HEK293T (cell line): ENCODE data around the gene CDH26.

Experiments used
- CTCF ChIA-PET: fragments of 350-600 bp; formaldehyde crosslinking; extraction: SDS; loops from one replicate; lab custom pipeline; 2021; ENCODE audit warnings: antibody characterized with exemption, inconsistent platforms; lab: Yijun Ruan, JAX
- POLR2A ChIA-PET: fragments of 350-600 bp; formaldehyde crosslinking; extraction: SDS; loops from one replicate; lab custom pipeline; 2020; ENCODE audit warnings: antibody characterized with exemption, inconsistent platforms; lab: Yijun Ruan, JAX
- DNase-seq: peaks from one replicate; pipeline ENCODE4 v3.0.0; 2012; ENCODE audit warnings: mixed read lengths; ENCODE audit errors: extremely low spot score
- ARNT ChIP-seq: fragments of 450-650 bp; IDR thresholded peaks from 2 replicates; pipeline ENCODE4 v1.6.1; 2017; ENCODE audit warnings: mild to moderate bottlenecking
- BHLHE40 ChIP-seq: fragments of 450-650 bp; IDR thresholded peaks from 2 replicates; pipeline ENCODE4 v1.6.1; 2016; ENCODE audit warnings: mild to moderate bottlenecking, moderate library complexity, borderline replicate concordance
- CTBP1 ChIP-seq: fragments of 450-650 bp; IDR thresholded peaks from 2 replicates; pipeline ENCODE4 v1.6.1; 2016; ENCODE audit warnings: borderline replicate concordance
- ELF4 ChIP-seq: fragments of 450-650 bp; IDR thresholded peaks from 2 replicates; pipeline ENCODE4 v1.6.1; 2017; ENCODE audit warnings: antibody characterized with exemption
- FOXA1 ChIP-seq: fragments of 450-650 bp; IDR thresholded peaks from 2 replicates; pipeline ENCODE4 v1.6.1; 2016; ENCODE audit warnings: mild to moderate bottlenecking
- FOXK2 ChIP-seq: fragments of 450-650 bp; IDR thresholded peaks from 2 replicates; pipeline ENCODE4 v1.6.1; 2016; ENCODE audit warnings: mild to moderate bottlenecking
- FOXM1 ChIP-seq: fragments of 450-650 bp; IDR thresholded peaks from 2 replicates; pipeline ENCODE4 v1.6.1; 2017; ENCODE audit warnings: mild to moderate bottlenecking, borderline replicate concordance
- HDGF ChIP-seq: fragments of 450-650 bp; IDR thresholded peaks from 2 replicates; pipeline ENCODE4 v1.6.1; 2017; ENCODE audit warnings: antibody characterized with exemption, borderline replicate concordance
- L3MBTL2 ChIP-seq: fragments of 450-650 bp; conservative IDR thresholded peaks from 2 replicates; pipeline ENCODE4 v1.6.1; 2016; ENCODE audit warnings: mild to moderate bottlenecking
- LEF1 ChIP-seq: fragments of 450-650 bp; IDR thresholded peaks from 2 replicates; pipeline ENCODE4 v1.6.1; 2017; ENCODE audit warnings: mild to moderate bottlenecking, borderline replicate concordance
- NFRKB ChIP-seq: fragments of 450-650 bp; IDR thresholded peaks from 2 replicates; pipeline ENCODE4 v1.6.1; 2016; ENCODE audit warnings: mild to moderate bottlenecking, moderate library complexity
- PKNOX1 ChIP-seq: fragments of 450-650 bp; IDR thresholded peaks from 2 replicates; pipeline ENCODE4 v1.6.1; 2016
- SP1 ChIP-seq: fragments of 450-650 bp; IDR thresholded peaks from 2 replicates; pipeline ENCODE4 v1.6.1; 2017
- SUZ12 ChIP-seq: fragments of 450-650 bp; IDR thresholded peaks from 2 replicates; pipeline ENCODE4 v1.6.1; 2016; ENCODE audit warnings: mild to moderate bottlenecking
- TARDBP ChIP-seq: fragments of 450-650 bp; IDR thresholded peaks from 2 replicates; pipeline ENCODE4 v1.6.1; 2016
- ZNF384 ChIP-seq: fragments of 450-650 bp; IDR thresholded peaks from 2 replicates; pipeline ENCODE4 v1.6.1; 2016

The CDH26 gene

GRCh38 chr20:59988141-59988540 is 29.9 kb downstream of the CDH26 start:
- POLR2A ChIA-PET, result no interaction called here

DNA sequence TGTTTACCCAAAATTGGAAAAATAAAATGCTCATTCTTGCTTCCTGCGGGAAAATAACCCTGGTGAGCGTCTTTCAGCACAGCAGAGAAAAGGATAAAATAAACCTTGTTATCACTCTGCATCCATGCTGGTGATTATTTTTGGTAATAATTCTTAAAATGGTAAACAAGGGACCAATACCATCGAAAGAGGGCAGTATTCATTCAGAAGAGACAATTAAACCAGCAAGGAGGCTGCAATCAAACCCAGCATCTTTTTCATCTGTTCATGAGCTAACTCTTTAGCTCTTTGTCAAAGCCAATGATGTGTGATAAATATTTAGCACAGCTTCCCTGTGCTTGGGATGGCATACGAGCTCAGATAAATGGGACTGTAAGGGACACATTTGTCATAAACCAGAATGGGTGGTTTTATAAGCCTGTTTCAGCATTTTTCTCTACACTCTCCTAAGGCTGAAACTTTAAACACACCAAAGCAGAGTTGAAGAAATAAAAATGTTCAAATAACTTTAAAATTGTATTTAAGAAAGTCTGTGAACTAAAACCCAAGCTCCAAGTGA is 34.4 kb downstream of the CDH26 start:
- TF ChIP-seq TARDBP, result no peak
- TF ChIP-seq ELF4, result no peak
- no peak for TF ChIP-seq ARNT
- no peak for TF ChIP-seq SUZ12
- TF ChIP-seq NFRKB, result no peak
- no peak for TF ChIP-seq FOXK2
- no peak for TF ChIP-seq FOXA1
- no peak for TF ChIP-seq LEF1
- no peak for TF ChIP-seq ZNF384
- TF ChIP-seq FOXM1, result no peak
- TF ChIP-seq HDGF, result no peak
- TF ChIP-seq L3MBTL2, result no peak
- TF ChIP-seq SP1, result no peak
- DNase-seq, result no peak
- CTCF ChIA-PET, result no interaction called here
- POLR2A ChIA-PET, result no interaction called here

More at GRCh38 chr20:59988141-59988540, 29.9 kb downstream of the CDH26 start:
- CTCF ChIA-PET, result interaction anchor here (0.9 kb wide), 1 partner anchor 33 kb away, joined by 3 read pairs; no protein-coding TSS in a partner anchor
- no peak for DNase-seq
- TF ChIP-seq ARNT (no peak), TARDBP (no peak), LEF1 (no peak), ZNF384 (no peak), NFRKB (no peak), FOXK2 (no peak), FOXA1 (no peak)

GRCh38 chr20:59993736-59994430 is 35.7 kb downstream of the CDH26 start:
- CTCF ChIA-PET, result no interaction called here
- POLR2A ChIA-PET, result no interaction called here
- no peak for DNase-seq

GRCh38 chr20:59994697-59995122 is 36.5 kb downstream of the CDH26 start:
- TF ChIP-seq FOXM1, result no peak
- no peak for TF ChIP-seq BHLHE40
- TF ChIP-seq FOXK2, result no peak
- no peak for TF ChIP-seq LEF1
- TF ChIP-seq CTBP1, result no peak
- TF ChIP-seq SUZ12, result no peak
- TF ChIP-seq PKNOX1, result peak; percentile 89
- TF ChIP-seq L3MBTL2, result no peak
- TF ChIP-seq ARNT, result no peak
- POLR2A ChIA-PET, result no interaction called here
- CTCF ChIA-PET, result no interaction called here
- DNase-seq, result no peak

More at GRCh38 chr20:59993736-59994430, 35.7 kb downstream of the CDH26 start:
- TF ChIP-seq HDGF (no peak), PKNOX1 (no peak), L3MBTL2 (no peak), SP1 (no peak), BHLHE40 (no peak), SUZ12 (no peak), ELF4 (no peak), TARDBP (no peak)

GRCh38 chr20:59996108-59996507 is 37.9 kb downstream of the CDH26 start:
- DNase-seq, result no peak
- CTCF ChIA-PET, result no interaction called here
- POLR2A ChIA-PET, result no interaction called here
- TF ChIP-seq SP1 (no peak), L3MBTL2 (no peak), FOXA1 (no peak), ELF4 (no peak), FOXM1 (no peak), CTBP1 (no peak), ARNT (no peak), FOXK2 (no peak), BHLHE40 (no peak), PKNOX1 (no peak), ZNF384 (no peak), SUZ12 (no peak)

- CTCF ChIA-PET, result no interaction called here
- POLR2A ChIA-PET, result no interaction called here
- TF ChIP-seq FOXK2 (no peak), ELF4 (no peak), ZNF384 (no peak), ARNT (no peak), FOXA1 (no peak), FOXM1 (no peak), NFRKB (no peak), LEF1 (no peak), CTBP1 (no peak), BHLHE40 (no peak), SP1 (no peak), SUZ12 (no peak), L3MBTL2 (no peak), TARDBP (no peak), HDGF (no peak)
- DNase-seq, result no peak
These were observed 39.7 kb downstream of the CDH26 start for GRCh38 chr20:59997896-59998295.
